Mononuclear cell (primary cell): Measurements from ENCODE around the gene SLC39A5. TPM values are rescaled to one million over a fixed set of nuclear protein-coding genes. Genes with fewer than 3 reads are reported as not detected.

Experiments used
- H3K27me3 ChIP-seq: 2 replicates; pipeline ENCODE4 v1.6.0; 2011; ENCODE audit warnings: low read length, control low read depth; ENCODE audit not compliant: insufficient read depth
- H3K4me1 ChIP-seq: 2 replicates; pipeline ENCODE4 v1.5.1; 2011; ENCODE audit warnings: mild to moderate bottlenecking, low read length, control low read depth; ENCODE audit not compliant: insufficient read depth
- H3K4me3 ChIP-seq: 2 replicates; pipeline ENCODE4 v1.5.1; 2011; ENCODE audit warnings: mild to moderate bottlenecking, low read length, moderate library complexity
- H3K9me3 ChIP-seq: 2 replicates; pipeline ENCODE4 v1.5.1; 2011; ENCODE audit warnings: low read depth, mild to moderate bottlenecking, control low read depth, low read length
- total RNA-seq: library from RNA; depleted of rRNA; stranded (reverse); fragments of >200 nt; gene quantifications from one replicate; pipeline ENCODE4 v1.2.3, GENCODE V29; 2012

Gene SLC39A5
- total RNA-seq, 1 donor: not detected

GRCh38 chr12:56224954-56225353 lies 4.9 kb upstream of the SLC39A5 start:
- no peak overlapping the region for H3K4me3 ChIP-seq
- H3K4me1 ChIP-seq: peaks cover 49% of the 10 kb centered on the region
- no peaks in the 10 kb centered on the region for H3K27me3 ChIP-seq
- no peaks in the 10 kb centered on the region for H3K9me3 ChIP-seq

- Histone ChIP-seq H3K4me3 (no peak overlapping the region), H3K4me1 (peaks cover 13% of the 10 kb centered on the region), H3K9me3 (no peaks in the 10 kb centered on the region), H3K27me3 (no peaks in the 10 kb centered on the region)
Observed at GRCh38 chr12:56229082-56229481, 769 bp upstream of the SLC39A5 start.

DNA sequence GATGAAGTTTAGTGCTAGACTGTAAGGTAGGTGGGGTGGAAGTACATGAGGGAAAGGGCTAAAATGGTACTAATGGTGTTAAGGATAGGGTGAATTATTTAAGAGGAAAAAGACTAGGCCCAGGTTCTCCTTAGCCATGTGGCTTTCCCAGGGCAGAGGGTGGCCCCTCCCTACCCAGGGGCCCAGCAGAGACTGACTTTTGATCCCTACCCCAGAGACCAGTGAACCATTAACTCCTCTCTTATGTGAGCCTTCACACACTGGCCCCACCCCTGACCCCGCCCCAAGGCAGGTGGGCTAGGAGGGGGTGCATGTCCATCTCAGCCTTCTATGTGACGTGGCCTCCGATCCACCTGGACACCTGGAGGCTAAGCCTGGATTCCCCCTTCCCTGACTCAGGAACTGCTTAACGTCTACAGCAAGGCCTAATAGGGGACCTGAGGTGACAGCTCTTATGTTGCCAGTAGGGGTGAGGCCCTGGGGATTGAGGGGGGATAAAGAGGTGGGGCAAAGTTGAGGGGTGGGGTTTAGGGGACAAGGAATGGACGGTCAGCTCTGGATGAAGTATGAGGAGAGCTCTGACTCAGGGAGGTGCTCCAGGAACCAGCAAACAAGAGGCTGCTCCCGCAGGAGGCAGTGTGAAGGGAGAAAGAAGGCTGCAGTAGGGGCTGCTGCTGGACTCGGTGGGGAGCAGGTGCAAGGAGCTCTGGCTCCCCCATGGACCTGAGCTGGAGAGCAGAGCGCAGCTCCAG lies 757 bp downstream of the SLC39A5 start:
- H3K27me3 ChIP-seq: no peaks in the 10 kb centered on the region

GRCh38 chr12:56231184-56231582 lies 1.3 kb downstream of the SLC39A5 start:
- H3K4me1 ChIP-seq: no peaks in the 10 kb centered on the region
- no peaks in the 10 kb centered on the region for H3K9me3 ChIP-seq
- H3K27me3 ChIP-seq: no peaks in the 10 kb centered on the region
- H3K4me3 ChIP-seq: no peak overlapping the region

More for the DNA sequence above, 757 bp downstream of the SLC39A5 start:
- H3K4me3 ChIP-seq: no peak overlapping the region
- no peaks in the 10 kb centered on the region for H3K9me3 ChIP-seq
- no peaks in the 10 kb centered on the region for H3K4me1 ChIP-seq

DNA sequence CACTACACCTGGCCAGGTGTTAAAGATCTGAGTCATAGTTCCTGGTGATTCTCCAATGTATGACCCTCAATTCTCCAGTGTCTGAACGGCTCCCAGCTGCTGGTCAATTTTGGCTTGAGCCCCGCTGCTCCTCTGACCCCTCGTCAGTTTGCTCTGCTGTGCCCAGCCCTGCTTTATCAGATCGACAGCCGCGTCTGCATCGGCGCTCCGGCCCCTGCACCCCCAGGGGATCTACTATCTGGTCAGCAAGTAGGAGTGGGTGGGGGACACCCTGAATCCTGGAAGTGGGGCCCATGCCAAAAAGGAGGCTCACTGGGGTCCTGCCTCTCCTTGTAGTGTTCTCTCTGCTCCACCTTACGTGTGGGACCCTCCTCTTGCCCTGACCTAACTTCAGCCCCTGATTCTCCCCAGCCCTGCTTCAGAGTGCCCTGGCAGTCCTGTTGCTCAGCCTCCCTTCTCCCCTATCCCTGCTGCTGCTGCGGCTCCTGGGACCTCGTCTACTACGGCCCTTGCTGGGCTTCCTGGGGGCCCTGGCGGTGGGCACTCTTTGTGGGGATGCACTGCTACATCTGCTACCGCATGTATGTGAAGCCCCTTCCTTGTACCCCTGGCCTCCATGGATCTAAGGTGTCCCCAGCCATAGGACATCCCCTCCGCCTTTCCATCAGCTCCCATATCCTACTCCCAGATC lies 5.0 kb downstream of the SLC39A5 start:
- H3K4me3 ChIP-seq: no peak overlapping the region

GRCh38 chr12:56236091-56236490 lies 6.2 kb downstream of the SLC39A5 start:
- H3K4me1 ChIP-seq: no peaks in the 10 kb centered on the region
- no peaks in the 10 kb centered on the region for H3K9me3 ChIP-seq
- no peak overlapping the region for H3K4me3 ChIP-seq
- H3K27me3 ChIP-seq: no peaks in the 10 kb centered on the region

More for the DNA sequence above, 5.0 kb downstream of the SLC39A5 start:
- H3K9me3 ChIP-seq: no peaks in the 10 kb centered on the region
- no peaks in the 10 kb centered on the region for H3K4me1 ChIP-seq
- H3K27me3 ChIP-seq: no peaks in the 10 kb centered on the region

GRCh38 chr12:56236985-56237384 lies 7.1 kb downstream of the SLC39A5 start:
- H3K4me3 ChIP-seq: no peak overlapping the region

GRCh38 chr12:56237552-56237951 lies 7.7 kb downstream of the SLC39A5 start:
- Histone ChIP-seq H3K4me3 (no peak overlapping the region), H3K4me1 (no peaks in the 10 kb centered on the region), H3K27me3 (no peaks in the 10 kb centered on the region), H3K9me3 (no peaks in the 10 kb centered on the region)

More at GRCh38 chr12:56236985-56237384, 7.1 kb downstream of the SLC39A5 start:
- no peaks in the 10 kb centered on the region for H3K9me3 ChIP-seq
- H3K27me3 ChIP-seq: no peaks in the 10 kb centered on the region
- H3K4me1 ChIP-seq: no peaks in the 10 kb centered on the region

- no peaks in the 10 kb centered on the region for H3K9me3 ChIP-seq
- no peak overlapping the region for H3K4me3 ChIP-seq
- H3K27me3 ChIP-seq: no peaks in the 10 kb centered on the region
- no peaks in the 10 kb centered on the region for H3K4me1 ChIP-seq
Observed at GRCh38 chr12:56241424-56242303, 11.8 kb downstream of the SLC39A5 start.

- Histone ChIP-seq H3K4me1 (no peaks in the 10 kb centered on the region), H3K9me3 (no peaks in the 10 kb centered on the region), H3K4me3 (no peak overlapping the region), H3K27me3 (no peaks in the 10 kb centered on the region)
Observed at GRCh38 chr12:56242986-56243385, 13.1 kb downstream of the SLC39A5 start.

DNA sequence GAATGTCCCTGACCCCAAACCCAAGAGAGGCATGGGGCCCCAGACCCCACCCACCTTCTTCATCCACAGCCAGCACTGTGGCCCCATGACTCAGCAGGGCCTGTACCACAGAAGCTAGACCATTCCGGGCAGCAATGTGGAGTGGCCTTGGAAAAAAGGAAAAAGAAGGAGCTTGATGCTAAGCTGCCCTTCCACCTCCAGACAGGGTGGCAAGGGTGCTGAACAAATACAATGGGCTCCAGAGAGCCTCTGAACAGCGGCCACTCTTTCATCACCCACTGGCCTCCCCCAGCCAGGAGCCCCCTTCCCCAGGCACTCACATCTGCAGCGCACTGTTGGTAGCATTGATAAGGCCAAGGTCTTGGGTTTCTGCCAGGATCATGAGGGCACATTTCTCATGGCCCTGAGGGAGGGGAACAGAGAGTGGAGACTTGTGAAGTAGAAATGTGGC lies 13.9 kb downstream of the SLC39A5 start:
- H3K27me3 ChIP-seq: no peaks in the 10 kb centered on the region
- H3K4me3 ChIP-seq: no peak overlapping the region
- H3K9me3 ChIP-seq: no peaks in the 10 kb centered on the region
- no peaks in the 10 kb centered on the region for H3K4me1 ChIP-seq

- Histone ChIP-seq H3K4me3 (no peak overlapping the region), H3K9me3 (no peaks in the 10 kb centered on the region), H3K27me3 (no peaks in the 10 kb centered on the region), H3K4me1 (no peaks in the 10 kb centered on the region)
Observed at GRCh38 chr12:56244494-56244893, 14.6 kb downstream of the SLC39A5 start.

DNA sequence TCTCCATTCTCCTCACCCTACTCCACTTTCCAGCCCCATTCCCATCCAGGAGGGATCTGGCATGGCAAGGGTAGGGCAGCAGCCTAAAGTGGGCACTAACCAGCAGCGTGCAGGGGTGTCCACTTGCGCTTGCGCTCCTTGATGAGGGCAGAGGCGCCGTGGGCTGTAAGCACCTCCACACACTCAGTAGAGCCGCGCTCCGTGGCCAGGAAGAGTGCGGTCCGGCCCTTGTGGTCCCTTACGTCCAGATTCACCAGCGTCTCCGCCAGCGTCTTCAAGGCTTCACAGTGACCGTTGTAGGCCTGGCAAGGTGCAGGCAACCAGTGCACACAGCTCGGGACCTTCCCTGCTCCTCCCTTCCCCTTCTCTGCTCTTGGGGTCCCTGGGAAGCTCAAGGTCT lies 18.1 kb downstream of the SLC39A5 start:
- Histone ChIP-seq H3K4me3 (no peak overlapping the region), H3K27me3 (no peaks in the 10 kb centered on the region), H3K9me3 (no peaks in the 10 kb centered on the region), H3K4me1 (no peaks in the 10 kb centered on the region)

DNA sequence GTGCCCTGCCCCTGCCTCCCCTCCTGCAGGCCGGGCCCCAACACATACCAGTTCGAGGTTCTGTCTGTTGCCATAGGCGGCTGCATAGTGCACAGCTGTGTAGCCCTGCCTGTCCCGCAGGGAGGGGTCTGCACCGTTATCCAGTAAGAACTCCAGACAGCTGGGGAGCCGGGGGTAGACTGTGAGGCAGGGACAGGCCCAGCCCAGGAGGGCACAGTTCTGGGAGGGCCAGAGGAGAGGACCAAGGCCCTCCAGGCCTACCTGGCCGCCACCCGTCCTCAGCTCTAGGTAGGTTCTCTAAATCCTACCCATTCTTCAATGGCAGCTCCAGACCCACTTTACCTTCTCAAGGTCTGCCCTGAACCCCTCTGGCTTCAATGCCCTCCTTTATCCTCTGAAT lies 18.9 kb downstream of the SLC39A5 start:
- no peaks in the 10 kb centered on the region for H3K9me3 ChIP-seq
- H3K4me3 ChIP-seq: no peak overlapping the region
- H3K27me3 ChIP-seq: no peaks in the 10 kb centered on the region
- H3K4me1 ChIP-seq: no peaks in the 10 kb centered on the region

GRCh38 chr12:56252649-56253048 lies 22.8 kb downstream of the SLC39A5 start:
- no peak overlapping the region for H3K4me3 ChIP-seq

More at GRCh38 chr12:56252649-56253048, 22.8 kb downstream of the SLC39A5 start:
- Histone ChIP-seq H3K4me1 (peaks cover 16% of the 10 kb centered on the region), H3K9me3 (no peaks in the 10 kb centered on the region), H3K27me3 (no peaks in the 10 kb centered on the region)
